Endothelial cell (in vitro differentiated cells): Measurements from ENCODE around the gene PPP1R14C. TPM values are rescaled to one million over a fixed set of nuclear protein-coding genes. Genes with fewer than 3 reads are reported as not detected.

ENCODE experiments used
- DNase-seq: peaks from one replicate; pipeline ENCODE4 v3.0.0; 2021; ENCODE audit warnings: low spot score
- H3K27ac Mint-ChIP-seq: one replicate; pipeline ENCODE4 v1.8.0; 2021; ENCODE audit warnings: mixed read lengths, inconsistent platforms; ENCODE audit not compliant: unreplicated experiment
- H3K27me3 Mint-ChIP-seq: one replicate; pipeline ENCODE4 v1.8.0; 2021; ENCODE audit warnings: mild to moderate bottlenecking, moderate library complexity, mixed read lengths, inconsistent platforms; ENCODE audit not compliant: unreplicated experiment
- H3K36me3 Mint-ChIP-seq: one replicate; pipeline ENCODE4 v1.8.0; 2021; ENCODE audit warnings: mild to moderate bottlenecking, low read depth, mixed read lengths, inconsistent platforms; ENCODE audit not compliant: unreplicated experiment
- H3K4me1 Mint-ChIP-seq: one replicate; pipeline ENCODE4 v1.8.0; 2021; ENCODE audit warnings: mild to moderate bottlenecking, mixed read lengths, inconsistent platforms; ENCODE audit not compliant: unreplicated experiment
- H3K4me3 Mint-ChIP-seq: one replicate; pipeline ENCODE4 v1.8.0; 2021; ENCODE audit warnings: mild to moderate bottlenecking, mixed read lengths, inconsistent platforms; ENCODE audit not compliant: unreplicated experiment
- H3K9me3 Mint-ChIP-seq: one replicate; pipeline ENCODE4 v1.8.0; 2021; ENCODE audit warnings: mixed read lengths, inconsistent platforms; ENCODE audit not compliant: unreplicated experiment
- CTCF ChIP-seq: fragments of 200-600 bp; sonication (generic); IDR thresholded peaks from one replicate; pipeline ENCODE4 v1.5.0; 2021; ENCODE audit warnings: antibody characterized with exemption; ENCODE audit not compliant: unreplicated experiment
- total RNA-seq: library from RNA; stranded (reverse); fragmentation: NEBNext Ultra II Directional; extraction: Animal tissue kit (Norgen Biotek cat#: 25700); gene quantifications from one replicate; pipeline ENCODE4 v1.2.1, GENCODE V29; 2021; ENCODE audit not compliant: unreplicated experiment

Gene PPP1R14C
- total RNA-seq, 1 donor from 2014 or later: 2.5 TPM

- Mint-ChIP-seq H3K27ac (no peak overlapping the region), H3K9me3 (peaks cover 9% of the 10 kb centered on the region), H3K4me1 (peaks cover 20% of the 10 kb centered on the region), H3K27me3 (peaks cover 1% of the 10 kb centered on the region), H3K4me3 (no peak overlapping the region), H3K36me3 (peaks cover 10% of the 10 kb centered on the region)
- no peak for DNase-seq
- TF ChIP-seq CTCF: no peak
Observed at GRCh38 chr6:150195996-150196417, 53.2 kb downstream of the PPP1R14C start.

GRCh38 chr6:150196942-150197745 is 54.3 kb downstream of the PPP1R14C start:
- no peak overlapping the region for H3K4me3 Mint-ChIP-seq
- H3K9me3 Mint-ChIP-seq: peaks cover 4% of the 10 kb centered on the region
- H3K27me3 Mint-ChIP-seq: peaks cover 1% of the 10 kb centered on the region
- TF ChIP-seq CTCF: no peak
- H3K36me3 Mint-ChIP-seq: peaks cover 5% of the 10 kb centered on the region
- DNase-seq: no peak
- H3K27ac Mint-ChIP-seq: no peak overlapping the region
- H3K4me1 Mint-ChIP-seq: peaks cover 13% of the 10 kb centered on the region

GRCh38 chr6:150198532-150198931 is 55.7 kb downstream of the PPP1R14C start:
- peaks cover 7% of the 10 kb centered on the region for H3K4me1 Mint-ChIP-seq
- no peaks in the 10 kb centered on the region for H3K36me3 Mint-ChIP-seq
- no peaks in the 10 kb centered on the region for H3K27me3 Mint-ChIP-seq
- no peak overlapping the region for H3K27ac Mint-ChIP-seq
- no peak overlapping the region for H3K4me3 Mint-ChIP-seq
- DNase-seq: no peak
- H3K9me3 Mint-ChIP-seq: no peaks in the 10 kb centered on the region
- no peak for TF ChIP-seq CTCF

- no peak for DNase-seq
- Mint-ChIP-seq H3K4me1 (no peaks in the 10 kb centered on the region), H3K27ac (no peak overlapping the region), H3K4me3 (no peak overlapping the region), H3K36me3 (no peaks in the 10 kb centered on the region), H3K27me3 (no peaks in the 10 kb centered on the region), H3K9me3 (no peaks in the 10 kb centered on the region)
- TF ChIP-seq CTCF: no peak
Observed at GRCh38 chr6:150199241-150199640, 56.4 kb downstream of the PPP1R14C start.

GRCh38 chr6:150200428-150201100 is 57.7 kb downstream of the PPP1R14C start:
- Mint-ChIP-seq H3K9me3 (no peaks in the 10 kb centered on the region), H3K27ac (no peak overlapping the region), H3K36me3 (no peaks in the 10 kb centered on the region), H3K27me3 (no peaks in the 10 kb centered on the region), H3K4me3 (no peak overlapping the region), H3K4me1 (no peaks in the 10 kb centered on the region)
- no peak for DNase-seq
- no peak for TF ChIP-seq CTCF
